ENCODE data around the gene MYO5A.

MYO5A gene

DNA sequence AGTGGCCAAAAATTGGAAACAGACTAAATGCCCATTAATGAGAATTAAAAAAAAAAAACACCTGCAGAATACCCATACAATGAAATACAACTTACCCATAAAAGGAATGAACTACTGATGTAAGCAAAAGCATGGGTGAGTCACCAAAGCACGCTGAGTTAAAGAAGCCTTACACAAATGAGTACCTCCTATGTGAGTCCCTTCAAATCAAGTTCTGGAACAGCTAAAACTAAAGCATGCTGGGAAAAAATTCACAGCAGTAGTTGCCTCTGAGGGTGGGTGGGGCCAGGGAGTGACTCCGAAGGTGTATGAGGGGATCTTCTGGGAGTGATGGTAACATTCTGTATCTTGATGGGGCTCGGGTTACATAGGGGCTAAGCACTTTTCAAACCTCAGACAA is 244.5 kb downstream of the MYO5A start:
- no peak for DNase-seq

DNA sequence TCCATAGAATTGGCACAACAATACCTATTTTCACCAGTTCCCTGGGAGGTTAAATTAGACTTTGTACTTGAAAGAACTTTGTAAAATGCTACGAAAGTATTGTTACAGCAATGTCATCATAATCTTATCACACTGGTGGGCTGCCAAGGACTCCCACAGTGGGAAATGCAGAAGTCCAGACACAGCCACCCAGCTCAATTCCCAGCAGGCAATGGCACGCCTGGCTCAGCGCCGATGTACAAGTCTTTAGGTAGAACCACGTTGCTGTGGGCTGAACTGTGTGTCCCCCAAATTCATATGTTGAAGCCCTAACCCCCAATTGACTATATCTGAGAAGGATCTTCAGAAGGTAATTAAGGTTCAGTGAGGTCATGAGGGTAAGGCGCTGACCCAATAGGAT is 245.4 kb downstream of the MYO5A start:
- DNase-seq: no peak

DNA sequence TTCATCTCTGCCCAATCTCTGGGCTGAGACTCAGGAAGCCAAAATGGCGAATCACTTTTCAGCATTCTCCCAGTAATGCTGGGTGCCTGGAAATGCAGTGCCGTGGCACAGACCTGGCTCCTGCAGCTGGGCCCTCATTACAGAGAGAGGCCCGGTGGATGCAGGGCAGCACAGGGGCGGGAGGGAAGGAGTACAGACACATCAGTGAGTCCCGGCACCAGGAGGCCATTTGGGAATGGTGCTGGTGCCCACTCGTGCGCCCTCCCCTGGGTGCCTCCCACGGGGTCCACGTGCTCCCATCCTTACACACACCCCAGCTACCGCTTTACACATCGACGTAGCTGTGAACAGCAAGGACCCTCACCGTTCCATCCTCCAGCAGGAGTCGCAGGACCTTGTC is 246.3 kb downstream of the MYO5A start:
- DNase-seq: no peak

DNA sequence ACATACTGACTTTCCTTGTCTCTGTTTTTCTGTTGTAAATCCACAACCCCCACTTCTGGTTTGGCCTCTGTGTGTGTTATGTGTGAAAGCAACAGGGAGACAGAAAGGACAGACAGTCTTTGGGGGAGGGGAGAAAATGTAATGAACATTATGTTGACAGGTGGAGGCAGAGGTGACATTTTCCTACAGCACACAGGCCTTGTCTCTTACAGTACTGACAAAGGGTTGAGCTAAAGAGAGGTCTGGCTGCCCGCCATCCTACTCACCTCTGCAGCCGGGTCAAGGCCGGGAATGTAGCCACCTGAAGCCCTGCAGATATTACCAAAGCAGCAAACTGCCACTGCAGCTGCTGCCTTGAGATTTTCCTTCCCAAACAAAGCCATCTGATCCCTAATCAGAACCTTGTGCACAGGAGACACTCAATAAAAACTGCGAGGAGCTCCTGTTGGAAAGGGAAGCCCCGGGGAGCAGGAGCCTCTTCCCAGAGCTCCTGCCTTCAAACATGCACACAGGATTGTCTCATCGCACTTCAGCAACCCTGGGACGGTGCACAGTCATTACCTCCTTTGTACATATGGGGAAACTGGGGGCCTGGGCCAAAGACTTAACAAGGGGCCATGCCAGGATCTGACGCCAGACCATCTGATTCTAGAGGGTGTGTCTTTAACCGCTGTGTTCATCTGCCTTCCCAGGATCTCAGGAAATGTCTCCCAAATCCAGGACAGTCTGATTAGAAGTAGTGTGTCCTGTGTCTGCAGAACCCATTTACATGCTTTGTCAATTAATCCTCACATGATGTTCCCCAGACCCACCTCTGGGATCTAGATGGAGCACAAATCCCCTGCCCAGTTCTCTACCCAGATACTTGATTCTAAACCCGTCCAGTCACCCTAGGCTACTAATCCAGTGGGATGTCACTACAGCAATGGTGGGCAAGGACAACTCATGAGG is 247.3 kb downstream of the MYO5A start:
- no peak for DNase-seq

DNA sequence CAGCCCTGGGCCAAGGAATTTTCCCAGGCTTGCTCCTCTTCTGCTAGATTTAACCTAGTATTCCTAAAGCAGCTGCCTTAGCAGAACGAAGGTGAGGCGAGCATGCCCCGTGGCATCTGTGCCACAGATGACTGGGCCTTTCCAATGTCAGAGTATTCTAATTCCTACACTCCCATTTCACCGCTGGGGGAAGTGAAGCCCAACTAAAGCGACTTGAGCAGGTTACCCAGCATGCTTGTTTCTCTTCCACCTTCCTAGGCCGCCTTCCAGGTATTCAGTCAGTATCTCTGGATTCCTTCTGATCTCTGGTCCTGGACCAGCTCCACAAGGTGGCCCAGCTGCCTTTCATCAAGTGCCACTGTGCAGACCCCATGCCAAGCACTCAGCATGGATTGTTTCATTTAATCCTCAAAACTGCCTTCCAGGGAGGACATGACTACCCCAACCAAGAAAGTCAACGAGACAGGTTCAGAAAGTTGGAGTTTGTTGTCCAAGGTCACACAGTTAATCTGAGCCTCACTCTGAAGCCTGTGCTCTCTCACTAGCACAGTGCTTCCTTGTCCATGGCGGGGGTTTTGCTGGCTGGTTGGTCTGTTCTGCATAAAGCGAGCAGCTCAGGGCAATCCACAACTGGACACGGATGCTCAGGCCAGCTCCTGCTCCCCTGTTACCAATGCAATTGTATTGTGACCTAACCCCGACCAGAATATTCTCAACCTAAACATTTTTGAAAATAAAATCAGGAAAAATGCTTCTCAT is 248.2 kb downstream of the MYO5A start:
- no peak for DNase-seq

DNA sequence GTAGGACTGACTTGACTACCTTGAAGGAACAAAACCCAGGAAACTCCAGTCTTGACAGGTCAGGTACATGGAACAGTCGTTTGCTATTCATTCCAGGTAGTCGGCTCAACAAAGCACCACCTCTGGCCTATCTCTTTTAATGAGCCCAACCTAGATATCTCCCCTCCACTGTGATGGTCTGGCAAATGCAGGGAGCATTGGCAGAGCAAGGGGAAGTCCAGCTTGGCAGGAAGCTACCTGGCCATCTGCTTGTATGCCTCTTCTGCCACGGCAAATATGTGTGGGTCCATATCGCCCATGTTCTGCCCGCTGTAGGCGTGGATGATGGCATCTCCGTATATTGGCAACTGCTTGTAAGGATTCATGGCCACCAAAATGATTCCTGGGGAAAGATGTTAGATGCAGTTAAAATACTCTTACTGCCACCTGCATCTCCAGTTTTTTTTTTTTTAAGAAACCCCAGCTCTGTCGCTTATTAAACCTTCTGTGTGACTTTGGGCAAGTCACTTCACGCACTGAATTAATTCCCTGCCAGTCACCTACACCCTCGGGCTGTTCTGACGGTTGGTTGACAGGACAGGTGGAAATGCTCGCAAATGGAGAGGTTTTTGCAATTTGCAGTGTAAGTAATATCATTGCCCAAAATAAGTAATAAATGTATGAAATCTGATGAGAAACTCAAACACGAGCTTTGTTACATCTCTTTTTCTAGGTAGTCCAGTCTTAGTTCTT is 249.9 kb downstream of the MYO5A start:
- DNase-seq: no peak

DNA sequence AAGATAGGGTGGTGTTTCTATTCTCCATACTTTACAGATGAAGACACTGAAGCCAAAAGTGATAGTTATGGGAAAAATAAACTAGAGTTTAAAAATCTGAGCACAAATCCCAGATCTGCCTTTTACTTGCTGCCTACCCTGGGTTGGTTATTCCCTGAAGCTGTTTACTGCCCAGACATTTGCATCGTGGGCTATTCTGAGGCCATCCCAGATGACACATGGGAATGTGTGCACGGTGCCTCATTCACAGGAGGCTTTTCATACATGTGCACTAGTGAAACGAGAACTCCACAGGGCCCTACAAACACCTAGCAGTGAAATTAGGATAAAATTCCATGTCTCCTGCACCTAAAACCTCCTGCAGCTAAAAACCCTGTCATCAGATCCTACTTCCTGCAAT is 250.5 kb downstream of the MYO5A start:
- no peak for DNase-seq

DNA sequence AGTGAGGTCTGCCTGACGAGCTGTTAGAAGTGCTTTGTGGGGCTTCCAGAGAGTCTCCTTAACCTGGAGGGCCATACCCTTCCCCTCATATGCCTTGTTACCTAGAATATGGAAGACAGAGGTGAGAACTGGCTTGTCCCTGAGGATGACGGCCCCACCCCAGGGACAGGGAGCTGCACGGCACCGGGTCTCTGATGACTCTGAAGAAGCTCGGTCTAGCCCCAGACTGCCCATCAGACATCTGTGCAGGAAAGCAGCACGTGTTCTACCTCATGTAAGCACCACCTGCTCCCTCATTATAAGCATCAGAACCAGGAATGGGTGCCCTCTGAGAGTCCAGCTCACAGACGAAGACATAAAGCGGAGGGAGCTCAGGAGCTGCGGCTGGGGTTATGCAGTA is 251.1 kb downstream of the MYO5A start:
- DNase-seq: no peak

DNA sequence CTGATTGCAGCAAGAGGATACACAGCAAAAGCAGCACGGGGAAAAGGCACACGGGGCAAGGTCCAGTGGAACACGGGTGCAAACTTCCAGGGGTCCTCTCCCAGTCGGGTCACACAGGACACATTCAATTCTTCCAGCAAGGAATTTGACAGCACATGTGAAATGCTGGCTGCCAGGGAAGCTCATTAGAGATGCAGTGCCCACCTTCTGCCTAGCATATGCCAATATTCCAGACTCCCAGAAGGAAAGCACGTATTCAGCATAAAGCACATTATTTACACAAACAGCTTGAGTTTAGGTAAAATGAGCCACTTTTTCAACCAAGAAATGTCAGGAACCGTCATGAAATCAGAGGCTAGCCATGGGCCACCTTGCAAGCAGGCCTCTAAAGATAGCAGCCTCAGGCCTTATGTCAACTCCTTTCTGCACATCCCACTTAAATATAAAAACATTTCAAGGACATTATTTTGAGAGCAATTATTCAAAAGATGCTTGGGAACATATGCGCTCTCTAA is 252.4 kb downstream of the MYO5A start:
- no peak for DNase-seq

DNA sequence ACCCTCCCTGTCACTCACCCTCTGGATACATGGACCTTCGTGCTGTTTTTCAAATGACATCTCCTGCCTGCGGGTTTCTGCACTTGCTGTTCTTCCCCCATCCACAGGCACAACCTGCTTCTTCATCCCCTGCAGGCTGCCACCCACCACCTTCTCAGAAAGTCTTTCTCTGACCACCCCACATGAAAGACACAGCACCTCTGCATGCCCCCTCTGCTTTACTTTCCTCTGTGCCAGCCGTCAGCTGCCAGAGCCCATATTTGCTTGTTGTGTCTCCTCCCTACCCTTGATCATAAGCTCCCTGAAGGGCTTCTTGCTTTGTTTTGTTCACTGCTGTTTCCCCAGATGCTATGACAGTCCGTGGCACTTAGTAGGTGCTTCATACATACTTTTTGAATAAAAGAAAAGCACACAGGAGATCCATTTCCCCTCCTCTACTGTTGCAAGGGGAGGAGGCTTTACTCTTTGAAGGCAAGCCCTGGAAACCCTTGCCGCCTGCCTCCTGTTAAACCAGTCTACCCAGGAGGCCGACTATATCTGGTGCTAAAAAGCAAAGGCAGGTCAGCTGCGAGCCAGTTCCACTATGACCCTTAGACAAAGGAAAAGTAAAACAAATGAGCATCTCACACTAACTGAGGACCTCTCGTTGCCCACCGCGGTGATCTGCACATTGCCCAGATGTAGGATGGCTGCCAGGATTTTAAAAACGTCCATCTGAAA is 265.0 kb downstream of the MYO5A start:
- DNase-seq: no peak

DNA sequence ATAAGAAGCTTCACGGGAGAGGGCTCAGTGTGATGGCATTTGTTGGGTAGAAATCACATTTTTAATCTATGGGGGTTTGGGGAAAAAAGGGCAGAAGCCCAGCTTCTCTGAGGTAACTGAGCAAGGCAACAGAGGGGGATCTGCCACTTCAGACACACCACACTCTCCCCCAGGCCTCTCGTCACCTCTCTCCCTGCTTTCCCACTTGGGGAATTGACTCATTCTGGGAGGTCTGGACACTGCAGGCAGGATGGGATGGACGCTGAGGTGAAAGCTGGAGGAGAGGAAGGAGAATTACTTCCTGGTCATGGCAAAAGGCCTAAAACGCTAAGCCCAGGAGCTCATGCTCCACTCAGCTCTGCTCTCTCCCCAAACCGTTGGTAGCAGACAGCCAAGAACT is 266.3 kb downstream of the MYO5A start:
- no peak for DNase-seq

DNA sequence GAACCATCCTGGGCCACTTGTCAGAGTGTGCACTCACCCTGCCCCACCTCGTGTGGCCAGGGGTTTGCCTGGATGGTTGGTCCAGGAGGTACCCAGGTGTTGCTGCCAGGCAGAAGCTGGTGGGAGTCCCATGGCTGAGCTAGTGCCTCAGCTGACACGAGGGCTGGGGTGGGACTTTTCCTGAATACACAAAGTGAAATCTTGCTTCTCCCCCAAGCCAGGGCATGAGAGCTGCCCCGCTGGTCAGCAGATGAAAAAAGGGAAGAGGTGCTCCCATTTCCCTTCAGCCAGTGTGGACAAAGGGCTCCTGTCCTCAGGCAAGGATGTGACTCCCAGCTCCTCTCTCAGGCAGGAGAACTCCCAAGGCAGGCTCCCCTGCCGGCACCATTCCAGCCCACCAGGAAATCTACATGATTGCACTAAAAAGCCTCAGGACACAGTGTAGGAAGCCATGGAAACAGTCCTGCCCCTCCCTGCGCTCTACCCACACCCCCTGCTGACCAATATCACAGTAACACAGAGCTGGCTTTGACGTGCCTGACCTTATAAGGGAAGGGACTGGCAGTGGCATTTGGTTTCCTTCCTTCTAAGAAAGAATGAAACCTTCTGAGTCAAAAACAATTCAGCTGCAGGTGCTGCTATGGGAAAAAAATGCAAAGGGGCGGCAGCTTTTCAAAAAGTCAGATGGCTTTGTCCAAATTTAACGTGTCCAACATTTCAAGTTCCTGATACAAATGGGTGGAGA is 267.0 kb downstream of the MYO5A start:
- DNase-seq: peak; percentile 34

DNA sequence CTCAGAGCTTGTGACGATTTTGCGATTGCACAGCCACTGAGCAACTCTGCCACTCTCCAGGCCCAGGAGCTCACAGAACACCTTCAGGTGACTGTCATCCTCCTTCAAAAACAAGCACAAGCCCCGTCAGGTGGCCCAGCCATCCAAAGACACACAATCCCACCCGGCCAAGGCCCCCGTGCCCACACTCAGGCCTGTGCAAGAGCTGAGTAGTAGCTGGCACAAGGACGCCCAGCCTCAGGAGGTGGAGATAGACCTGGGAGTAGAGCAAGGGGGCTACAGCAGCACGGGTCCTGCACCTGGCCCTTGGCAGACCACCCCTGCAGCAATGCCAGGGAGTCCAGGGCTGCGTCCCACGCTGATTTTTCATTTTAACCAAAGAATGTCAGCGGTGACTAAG is 267.7 kb downstream of the MYO5A start:
- DNase-seq: no peak

DNA sequence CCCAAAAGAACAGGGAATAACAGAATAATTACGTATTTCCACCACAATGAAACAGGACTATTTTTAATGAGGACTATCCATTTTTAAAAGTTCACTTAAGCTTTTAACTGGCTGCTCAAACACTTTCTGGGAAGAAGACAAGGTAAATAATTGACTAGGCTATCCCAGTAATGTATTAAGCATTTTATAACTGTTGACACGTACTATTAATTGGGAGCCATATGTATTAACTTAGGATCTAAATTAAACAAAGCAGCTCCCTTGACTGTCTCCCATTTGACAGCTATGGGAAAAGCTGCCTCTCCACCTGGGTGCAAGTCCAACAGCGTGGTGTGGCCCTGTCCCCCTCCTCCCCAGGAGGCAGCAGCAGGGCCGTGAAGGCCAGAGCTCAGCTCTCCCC is 269.2 kb downstream of the MYO5A start:
- no peak for DNase-seq

DNA sequence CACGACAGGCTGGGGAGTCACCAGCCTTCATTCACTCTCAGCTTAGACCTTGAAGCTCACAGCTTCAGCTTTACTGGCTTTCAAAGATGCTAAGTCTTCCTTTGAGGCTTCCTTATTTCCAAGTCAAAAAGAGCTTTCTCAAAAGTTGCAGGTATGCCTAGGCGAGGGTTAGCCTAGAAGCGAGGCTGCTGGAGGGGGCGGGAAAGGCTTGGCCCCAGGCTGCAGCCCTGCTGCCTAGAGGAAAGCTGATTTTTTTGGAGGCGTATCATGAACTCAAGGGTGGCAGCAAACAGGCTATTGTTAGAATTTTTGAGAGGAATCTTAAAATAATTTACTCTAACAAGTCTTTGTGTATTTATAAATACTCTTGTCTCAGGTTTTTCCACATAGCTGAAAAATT is 270.2 kb downstream of the MYO5A start:
- no peak for DNase-seq

DNA sequence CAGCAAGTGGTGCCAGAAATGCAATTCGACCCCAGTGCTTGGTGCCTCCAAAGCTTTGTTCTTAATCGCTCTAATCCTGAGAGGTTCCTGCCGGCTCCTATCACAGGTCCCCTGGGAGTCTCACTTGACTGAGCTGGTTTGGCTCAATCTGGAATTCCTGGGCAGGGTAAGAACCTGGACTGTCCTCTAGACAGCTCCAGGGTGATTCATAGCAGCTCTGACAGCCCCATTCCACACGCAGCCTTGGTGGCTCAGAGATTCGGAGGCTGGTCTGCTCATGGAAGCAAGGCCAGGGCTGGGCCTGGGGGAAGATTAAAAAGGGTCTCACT is 271.0 kb downstream of the MYO5A start:
- DNase-seq: no peak
